Astrocyte (in vitro differentiated cells and primary cell): ENCODE data around the gene NSF.
"Not testable (repeated sequence)": the region's sequence is repeated elsewhere in the genome, so short reads cannot be mapped to it uniquely, and the experiment has no call there.

ENCODE experiments used
- CTCF ChIP-seq: IDR thresholded peaks from 2 replicates; pipeline ENCODE4 v1.5.1; 2011; ENCODE audit warnings: low read depth, mild to moderate bottlenecking, inconsistent platforms, low read length, moderate library complexity; ENCODE audit not compliant: insufficient read depth
- EZH2 ChIP-seq: IDR thresholded peaks from 2 replicates; pipeline ENCODE4 v1.6.1; 2012; ENCODE audit warnings: mild to moderate bottlenecking, low read length, inconsistent platforms; ENCODE audit not compliant: insufficient read depth

GRCh38 chr17:46627452-46627851 lies 37.0 kb downstream of the NSF start:
- TF ChIP-seq CTCF, EZH2: not testable (repeated sequence)
